Daoy (cell line): ENCODE measurements around the gene KSR2. TPM values are rescaled to one million over a fixed set of nuclear protein-coding genes. Genes with fewer than 3 reads are reported as not detected.

Experiments
- DNase-seq: peaks from one replicate; pipeline ENCODE4 v3.0.0-alpha.2; 2015; ENCODE audit warnings: low read depth
- total RNA-seq: library from RNA; depleted of rRNA; stranded (reverse); fragments of >200 nt; shearing (Covaris generic); gene quantifications from 2 replicates; pipeline ENCODE4 v1.2.3, GENCODE V29; 2014; rRNA removed

Gene KSR2
- total RNA-seq, 1 experiment from 2014 or later, result 0.29 TPM

GRCh38 chr12:117409286-117409685 lies 559.5 kb downstream of the KSR2 start:
- no peak for DNase-seq

GRCh38 chr12:117408161-117408791 lies 560.5 kb downstream of the KSR2 start:
- DNase-seq, result peak; percentile 73

- no peak for DNase-seq
Observed at GRCh38 chr12:117404940-117405339, 563.9 kb downstream of the KSR2 start.

GRCh38 chr12:117404203-117404853 lies 564.5 kb downstream of the KSR2 start:
- DNase-seq, result no peak

- no peak for DNase-seq
Observed at GRCh38 chr12:117403586-117404139, 565.1 kb downstream of the KSR2 start.

Other genes with a start within 250 kb of the KSR2 start
- 53.0 and 57.0 TPM in 2 replicates for gene RFC5, start 47.7 kb upstream of the KSR2 start, total RNA-seq
- gene WSB2, start 92.2 kb upstream of the KSR2 start, total RNA-seq, result 103 and 111 TPM in 2 replicates
- gene VSIG10, start 135.0 kb upstream of the KSR2 start, total RNA-seq, result 18.2 and 18.9 TPM in 2 replicates
- 87.8 and 102 TPM in 2 replicates for gene PEBP1, start 167.1 kb upstream of the KSR2 start, total RNA-seq